Endometrial microvascular endothelial cells (primary cell): ENCODE measurements around the gene POMP. TPM values are rescaled to one million over a fixed set of nuclear protein-coding genes. Genes with fewer than 3 reads are reported as not detected.

ENCODE experiments used
- in situ Hi-C: cut with HindIII; loops from 2 replicates; pipeline ENCODE4 v1.10.0; 2017; ENCODE audit warnings: low sequenced_read_pairs, low pct_unique_long_range_greater_than_20kb; ENCODE audit errors: inconsistent ontology term
- total RNA-seq: library from RNA; depleted of rRNA; stranded (reverse); fragments of >200 nt; gene quantifications from one replicate; pipeline ENCODE4 v1.2.3, GENCODE V29; 2015; ENCODE audit errors: inconsistent ontology term

Gene POMP, protein sequence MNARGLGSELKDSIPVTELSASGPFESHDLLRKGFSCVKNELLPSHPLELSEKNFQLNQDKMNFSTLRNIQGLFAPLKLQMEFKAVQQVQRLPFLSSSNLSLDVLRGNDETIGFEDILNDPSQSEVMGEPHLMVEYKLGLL
- 118 TPM for total RNA-seq

DNA sequence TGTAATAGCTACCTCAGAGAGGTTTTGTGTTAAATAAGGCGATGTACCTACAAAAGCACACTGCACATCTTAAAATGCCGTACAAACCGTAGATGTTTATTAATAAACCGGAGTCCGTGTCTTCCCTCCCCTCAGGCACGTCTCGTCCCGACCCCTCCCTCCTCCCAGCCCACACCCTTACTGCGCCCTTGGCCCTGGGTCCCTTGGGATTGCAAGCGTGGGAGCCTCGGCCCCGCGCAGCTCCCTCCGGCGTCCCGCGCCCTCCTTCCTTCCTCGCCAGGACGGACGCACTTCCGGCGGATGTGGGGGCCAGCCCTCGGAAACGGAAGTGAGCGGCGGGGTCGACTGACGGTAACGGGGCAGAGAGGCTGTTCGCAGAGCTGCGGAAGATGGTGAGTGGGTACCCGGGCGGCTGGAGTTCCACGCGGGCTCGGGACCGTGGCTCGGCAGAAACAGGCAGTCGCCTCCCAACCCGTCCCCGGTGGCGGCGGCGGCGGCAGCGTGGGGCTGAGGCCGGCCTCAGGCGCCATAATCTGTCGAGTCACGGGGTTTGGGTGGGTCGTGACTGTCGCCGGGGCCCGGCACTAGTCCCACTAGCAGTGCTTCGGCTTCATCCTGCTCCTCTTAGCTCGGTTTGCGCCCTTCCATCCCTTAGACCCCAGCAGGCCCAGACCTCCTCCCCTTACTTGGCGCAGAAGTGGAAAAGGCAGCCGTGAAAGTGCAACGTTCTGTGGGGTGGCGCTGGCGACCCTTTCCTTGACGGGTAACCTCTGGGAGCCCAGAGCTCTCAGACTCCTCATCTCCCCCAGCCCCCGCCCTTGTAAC is at the start of gene POMP:
POMP (plus strand) TSS at position 335 of the 825 bp plus-strand sequence; CDS start at position 390, 55 bp downstream.
- in situ Hi-C loops: no loop called here

DNA sequence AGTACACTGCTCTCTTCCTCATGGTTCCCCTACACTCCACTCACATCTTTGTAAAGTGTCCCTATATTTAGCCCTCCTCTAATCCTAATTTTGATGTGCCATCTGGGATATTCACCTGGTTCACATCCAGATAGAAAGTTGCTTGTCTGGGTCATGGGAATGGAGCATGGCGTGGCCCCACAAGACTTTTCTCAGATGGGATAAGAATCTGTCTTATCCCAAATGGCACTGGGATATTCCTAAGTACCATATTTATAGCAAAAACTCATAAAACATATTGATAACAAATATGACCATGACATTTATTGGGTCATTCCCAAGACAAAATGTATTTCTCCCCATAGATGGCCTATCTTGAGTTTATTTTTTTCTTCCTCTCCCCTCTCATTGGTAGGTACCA is 49.5 kb upstream of the POMP start:
- in situ Hi-C loops: no loop called here

DNA sequence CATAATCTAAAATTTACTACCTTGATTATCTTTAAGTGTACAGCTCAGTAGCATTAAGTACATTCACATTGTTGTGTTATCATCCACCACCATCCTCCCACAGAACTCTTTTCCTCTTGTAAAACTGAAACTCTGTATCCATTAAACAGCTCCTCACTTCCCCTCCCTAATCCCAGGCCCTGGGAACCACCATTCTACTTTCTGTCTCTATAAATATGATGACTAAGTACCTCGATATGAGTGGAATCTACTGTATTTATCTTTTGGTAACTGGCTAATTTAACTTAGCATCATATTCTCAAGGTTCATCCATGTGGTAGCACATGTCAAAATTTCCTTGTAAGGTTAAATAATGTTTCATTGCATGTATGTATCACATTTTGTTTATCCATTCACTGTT is 49.0 kb upstream of the POMP start:
- in situ Hi-C loops: no loop called here

- in situ Hi-C loops: no loop called here
Measured at GRCh38 chr13:28610996-28611395, 47.9 kb upstream of the POMP start.

GRCh38 chr13:28611654-28612131 is 47.2 kb upstream of the POMP start:
- in situ Hi-C loops: no loop called here

GRCh38 chr13:28613562-28613961 is 45.4 kb upstream of the POMP start:
- in situ Hi-C loops: no loop called here

- in situ Hi-C loops: no loop called here
Measured at GRCh38 chr13:28615916-28616446, 42.9 kb upstream of the POMP start.

DNA sequence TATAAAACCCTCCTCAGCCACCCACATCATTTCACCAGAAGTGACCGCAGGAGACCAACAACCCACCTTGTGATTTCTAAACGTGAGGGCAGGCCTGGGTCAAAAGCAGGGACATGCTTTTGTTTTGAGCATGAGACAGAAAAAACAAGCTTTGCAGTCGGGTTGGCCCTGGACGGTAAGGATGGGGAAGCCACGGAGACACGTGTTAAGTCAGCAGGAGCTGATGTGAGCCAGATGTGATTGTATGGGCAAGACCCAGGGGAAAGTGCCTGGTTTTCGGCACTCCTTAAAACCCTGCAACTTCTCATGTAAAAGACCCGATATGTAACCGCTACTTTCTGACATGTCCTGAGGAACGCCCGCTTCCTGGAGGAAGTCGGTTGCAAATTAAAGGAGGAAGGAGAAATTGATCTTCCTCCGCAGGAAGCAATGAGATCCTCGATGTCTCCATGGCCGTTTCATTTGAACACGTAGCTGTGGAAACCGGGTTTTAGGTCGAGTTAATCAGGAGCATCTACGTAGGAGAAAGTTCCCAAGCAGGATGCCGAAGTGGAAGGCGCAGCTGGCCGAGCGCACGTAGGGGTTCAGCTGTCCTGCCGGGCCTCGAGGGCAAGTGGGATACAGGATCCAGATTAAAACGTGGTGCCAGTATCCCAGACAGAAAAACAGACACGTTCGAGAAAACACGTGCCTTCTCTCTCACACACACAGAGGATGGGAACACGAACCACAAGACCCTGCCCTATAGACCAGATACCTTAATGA is 40.5 kb upstream of the POMP start:
- in situ Hi-C loops: no loop called here

DNA sequence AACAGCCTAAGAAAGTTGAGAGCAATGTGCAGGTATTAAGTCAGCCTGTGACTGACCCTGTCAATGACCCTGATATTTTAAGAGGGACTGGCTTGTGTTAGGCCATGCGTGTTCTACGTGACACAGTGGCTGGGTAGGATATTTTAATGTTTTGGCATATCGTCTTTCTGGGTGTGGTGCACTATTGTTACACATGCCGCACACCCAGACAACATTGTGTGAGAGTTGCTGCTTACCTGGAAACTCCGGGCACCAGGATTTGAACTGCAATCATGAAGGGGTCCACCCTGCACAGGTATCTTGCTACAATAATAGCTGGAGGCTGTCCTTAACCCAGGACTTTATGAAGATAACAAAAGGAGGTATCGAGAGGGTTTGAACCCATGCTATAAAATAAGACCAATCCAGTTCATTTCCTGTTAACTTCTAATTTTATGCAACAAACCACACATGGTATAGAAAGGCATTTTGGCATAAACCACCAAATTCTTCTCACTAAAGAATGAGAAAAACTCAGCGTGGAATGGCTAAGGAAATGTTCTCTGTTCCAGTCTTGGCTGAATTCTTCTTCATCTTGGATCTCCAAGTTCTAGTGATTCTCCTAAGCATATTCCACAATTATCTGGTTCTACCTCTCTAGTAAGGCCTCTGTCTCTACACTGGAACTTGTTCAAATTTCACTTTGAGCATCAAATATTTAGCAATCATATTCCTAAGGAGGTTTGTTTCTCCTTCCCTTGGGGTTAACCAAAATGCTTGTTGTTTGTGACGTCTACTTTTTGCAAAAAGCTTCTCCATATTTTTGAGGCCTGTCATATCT is 38.7 kb upstream of the POMP start:
- in situ Hi-C loops: no loop called here

DNA sequence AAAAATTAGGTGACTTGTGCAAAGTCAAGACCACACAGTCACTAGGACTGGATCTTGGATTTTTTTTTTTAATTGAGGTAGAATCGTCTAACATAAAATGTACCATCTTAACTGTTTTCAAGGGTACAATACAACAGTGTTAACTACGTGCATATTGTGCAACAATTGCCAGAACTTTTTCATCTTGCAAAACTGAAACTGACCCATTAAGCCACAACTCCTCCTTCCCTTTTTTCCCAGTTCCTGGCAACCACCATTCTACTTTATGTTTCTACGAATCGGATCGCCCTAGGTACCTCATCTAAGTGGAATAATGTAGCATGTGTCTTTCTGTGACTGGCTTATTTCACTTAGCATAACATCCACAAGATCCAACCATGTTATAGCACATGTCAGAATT is 37.5 kb upstream of the POMP start:
- in situ Hi-C loops: no loop called here

DNA sequence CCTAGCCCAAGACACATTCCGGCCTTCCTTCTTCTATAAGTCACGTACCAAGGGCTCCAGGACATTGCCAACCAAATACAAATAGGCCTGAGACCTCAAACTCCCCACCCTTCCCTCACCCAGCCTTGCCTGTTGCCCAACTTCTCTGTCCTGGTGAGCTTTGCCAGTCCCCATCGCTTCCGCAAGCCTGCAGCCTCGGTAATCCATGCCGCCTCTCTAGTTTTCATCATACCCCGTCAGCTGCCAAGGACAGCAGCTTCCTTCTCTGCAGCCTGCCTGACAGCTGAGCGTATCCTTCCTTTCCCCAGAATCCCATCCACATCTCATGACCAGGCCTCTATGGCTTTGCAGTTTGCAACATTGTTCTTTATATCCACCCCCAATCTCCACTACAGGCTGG is 36.6 kb upstream of the POMP start:
- in situ Hi-C loops: no loop called here

DNA sequence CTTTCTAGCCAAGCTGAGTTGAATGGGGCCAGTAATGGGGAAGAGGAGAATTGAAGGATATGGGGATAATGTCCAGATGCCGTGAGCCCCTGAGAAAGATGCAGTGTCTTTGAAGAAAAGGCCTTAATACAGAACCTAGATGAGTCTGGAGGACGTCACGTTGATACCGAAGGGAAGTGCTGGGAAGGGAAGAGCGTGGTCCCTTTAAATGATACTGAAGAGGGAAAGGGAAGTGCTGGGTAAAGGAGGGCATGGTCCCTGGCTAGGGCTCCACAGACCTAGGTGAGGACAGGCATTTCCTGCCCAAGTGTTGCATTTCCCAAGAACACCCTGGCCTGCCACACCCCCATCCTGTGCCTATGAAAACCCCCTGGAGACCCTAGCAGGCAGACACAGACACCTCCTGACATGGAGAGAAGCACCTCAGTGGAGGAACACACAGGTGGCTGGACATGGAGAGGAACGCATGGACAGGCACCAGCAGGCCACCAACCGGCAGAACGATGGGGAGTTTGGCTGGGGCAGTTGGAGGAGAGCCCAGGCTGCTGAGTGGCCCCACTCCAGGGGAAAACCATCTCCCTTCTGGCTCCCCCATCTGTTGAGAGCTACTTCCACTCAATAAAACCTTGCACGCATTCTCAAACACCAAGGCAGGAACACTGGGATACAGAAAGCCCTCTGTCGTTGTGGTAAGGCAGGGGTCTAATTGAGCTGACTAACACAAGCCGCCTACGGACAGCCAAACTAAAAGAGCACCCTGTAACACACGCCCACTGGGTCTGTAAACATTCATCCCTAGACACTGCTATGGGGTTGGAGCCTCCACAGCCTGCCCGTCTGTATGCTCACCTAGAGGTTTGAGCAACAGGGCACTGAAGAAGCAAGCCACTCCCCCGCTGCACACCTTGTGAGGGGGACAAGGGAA is 34.9 kb upstream of the POMP start:
- in situ Hi-C loops: no loop called here

DNA sequence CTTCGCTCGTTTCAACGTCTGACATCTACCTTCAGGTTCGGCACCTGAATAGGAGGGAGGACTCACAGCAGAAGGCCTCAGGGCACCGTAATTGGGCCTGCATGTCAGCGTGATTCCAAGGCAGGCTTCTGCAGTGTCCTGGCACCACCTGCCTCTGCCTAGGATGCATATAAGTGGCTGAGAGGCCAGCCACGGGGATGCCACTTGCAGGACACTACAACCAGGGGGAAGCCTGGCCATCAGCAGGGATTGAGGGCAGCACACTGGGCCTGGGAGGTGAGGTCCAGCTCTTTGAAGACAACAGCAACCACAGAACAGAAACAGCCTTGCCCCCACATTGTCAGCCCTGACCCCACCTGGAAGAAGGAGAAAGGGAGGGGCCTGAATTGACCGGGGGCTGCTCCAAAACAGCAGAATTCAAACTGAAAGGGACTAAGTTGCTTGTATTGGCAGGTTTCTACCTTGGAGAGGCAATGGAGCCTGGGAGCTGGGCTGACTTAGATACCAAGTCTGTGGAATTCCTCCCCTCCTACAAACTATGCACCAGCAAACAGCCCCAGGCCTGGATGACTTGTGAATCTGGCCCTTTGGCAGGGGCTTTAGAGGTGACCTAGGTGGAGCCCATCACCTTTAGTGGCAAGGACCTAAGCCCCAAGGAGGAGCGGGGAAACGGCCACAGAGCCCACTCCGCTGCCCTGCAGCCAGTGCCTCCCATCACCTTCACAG is 34.1 kb upstream of the POMP start:
- in situ Hi-C loops: no loop called here

DNA sequence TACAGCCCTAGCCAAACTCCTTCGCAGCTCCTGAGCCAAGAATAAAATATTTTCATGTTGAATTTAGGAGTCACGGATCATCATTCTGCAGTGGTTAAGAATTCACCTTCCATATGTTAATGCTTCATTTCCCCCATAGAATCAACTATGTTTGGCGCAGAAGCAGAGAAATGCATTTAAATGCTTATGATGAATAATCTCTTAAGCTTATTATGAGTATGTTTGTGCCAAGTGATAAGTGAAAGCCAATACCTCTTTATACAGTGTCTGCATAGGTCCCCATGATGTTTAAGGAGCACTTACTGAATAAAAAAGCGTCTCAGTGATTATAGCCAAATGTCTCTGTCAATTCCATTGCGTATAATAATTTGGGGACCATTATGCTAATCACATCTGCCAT is 32.7 kb upstream of the POMP start:
- in situ Hi-C loops: no loop called here

GRCh38 chr13:28628241-28628640 is 30.7 kb upstream of the POMP start:
- in situ Hi-C loops: no loop called here

DNA sequence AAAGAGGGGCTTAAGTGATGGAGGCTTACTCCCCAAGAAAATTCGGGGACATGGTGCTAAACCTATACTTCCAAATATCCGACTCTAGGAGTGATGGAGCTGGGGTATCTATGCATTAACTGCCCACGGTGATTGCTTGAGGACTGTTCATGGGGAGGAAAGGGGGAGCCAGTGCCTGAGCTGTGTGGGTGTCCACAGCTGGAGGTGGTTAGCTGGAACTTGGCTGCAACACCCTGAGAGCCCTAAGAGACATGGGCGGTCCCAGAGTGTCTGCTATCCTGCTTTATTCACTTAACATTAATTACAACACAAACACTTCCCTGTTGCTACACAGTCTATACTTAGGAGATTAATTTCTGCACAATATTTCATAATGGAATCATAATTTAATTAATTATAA is 28.1 kb upstream of the POMP start:
- in situ Hi-C loops: no loop called here

- in situ Hi-C loops: no loop called here
Measured at GRCh38 chr13:28631801-28632200, 27.1 kb upstream of the POMP start.
